Activated CD4-positive, alpha-beta memory T cell treated with anti-CD3 and anti-CD28 coated beads for 36 hours (primary cell): ENCODE results near the gene KDM4B. TPM values are rescaled to one million over a fixed set of nuclear protein-coding genes. Genes with fewer than 3 reads are reported as not detected.

ENCODE experiments used
- CTCF ChIA-PET: fragments of 350-600 bp; sonication (Branson Sonifier 250); formaldehyde crosslinking; loops from one replicate; lab custom pipeline; 2021; ENCODE audit warnings: antibody characterized with exemption, inconsistent platforms; lab: Charles Lee
- POLR2A ChIA-PET: fragments of 350-600 bp; sonication (Branson Sonifier 250); formaldehyde crosslinking; loops from one replicate; lab custom pipeline; 2021; ENCODE audit warnings: antibody characterized with exemption; lab: Charles Lee
- DNase-seq: peaks from one replicate; pipeline ENCODE4 v3.0.0-alpha.2; 2020
- H3K27ac Mint-ChIP-seq: one replicate; pipeline ENCODE4 v1.8.0; 2021; ENCODE audit warnings: mixed read lengths
- H3K27me3 Mint-ChIP-seq: one replicate; pipeline ENCODE4 v1.8.0; 2021; ENCODE audit warnings: mixed read lengths
- H3K36me3 Mint-ChIP-seq: one replicate; pipeline ENCODE4 v1.8.0; 2021; ENCODE audit warnings: mixed read lengths
- H3K4me1 Mint-ChIP-seq: one replicate; pipeline ENCODE4 v1.8.0; 2021; ENCODE audit warnings: low read depth, mixed read lengths
- H3K4me3 Mint-ChIP-seq: one replicate; pipeline ENCODE4 v1.8.0; 2021; ENCODE audit warnings: mild to moderate bottlenecking, mixed read lengths
- H3K9me3 Mint-ChIP-seq: one replicate; pipeline ENCODE4 v1.8.0; 2021; ENCODE audit warnings: mixed read lengths
- intact Hi-C: fragments of 100-400 bp; cut with micrococcal nuclease; formaldehyde crosslinking; loops from one replicate; pipeline ENCODE4 v1.15.1; 2023
- total RNA-seq, 2 experiments: library from RNA; stranded (reverse); gene quantifications; one replicate each; pipeline ENCODE4 v1.2.3, GENCODE V29; 2021

The KDM4B gene
- total RNA-seq, 2 experiments from 2014 or later, result 19.2 to 20.6 TPM

- no peaks in the 10 kb centered on the region for H3K4me1 Mint-ChIP-seq
- intact Hi-C loops, result no loop called here
- DNase-seq, result no peak
- H3K4me3 Mint-ChIP-seq, result no peak overlapping the region
- ChIA-PET CTCF (interaction anchor here (0.6 kb wide), 2 partner anchors 10 to 143 kb away, joined by 3 to 5 read pairs; no protein-coding TSS in a partner anchor), POLR2A (no interaction called here)
- no peaks in the 10 kb centered on the region for H3K36me3 Mint-ChIP-seq
- H3K27ac Mint-ChIP-seq, result no peak overlapping the region
- no peaks in the 10 kb centered on the region for H3K9me3 Mint-ChIP-seq
- H3K27me3 Mint-ChIP-seq, result no peaks in the 10 kb centered on the region
These were observed 209.0 kb downstream of the KDM4B start for GRCh38 chr19:5177745-5178450.

- CTCF ChIA-PET, result interaction anchor here (0.6 to 1.4 kb wide), 2 partner anchors 8 to 144 kb away, joined by 4 to 5 read pairs; no protein-coding TSS in a partner anchor
- H3K4me1 Mint-ChIP-seq, result no peaks in the 10 kb centered on the region
- no peaks in the 10 kb centered on the region for H3K36me3 Mint-ChIP-seq
- DNase-seq, result no peak
- intact Hi-C loops, result no loop called here
- H3K27me3 Mint-ChIP-seq, result no peaks in the 10 kb centered on the region
- no peak overlapping the region for H3K4me3 Mint-ChIP-seq
- no peak overlapping the region for H3K27ac Mint-ChIP-seq
- POLR2A ChIA-PET, result no interaction called here
- no peaks in the 10 kb centered on the region for H3K9me3 Mint-ChIP-seq
These were observed 209.9 kb downstream of the KDM4B start for GRCh38 chr19:5178841-5179240.

DNA sequence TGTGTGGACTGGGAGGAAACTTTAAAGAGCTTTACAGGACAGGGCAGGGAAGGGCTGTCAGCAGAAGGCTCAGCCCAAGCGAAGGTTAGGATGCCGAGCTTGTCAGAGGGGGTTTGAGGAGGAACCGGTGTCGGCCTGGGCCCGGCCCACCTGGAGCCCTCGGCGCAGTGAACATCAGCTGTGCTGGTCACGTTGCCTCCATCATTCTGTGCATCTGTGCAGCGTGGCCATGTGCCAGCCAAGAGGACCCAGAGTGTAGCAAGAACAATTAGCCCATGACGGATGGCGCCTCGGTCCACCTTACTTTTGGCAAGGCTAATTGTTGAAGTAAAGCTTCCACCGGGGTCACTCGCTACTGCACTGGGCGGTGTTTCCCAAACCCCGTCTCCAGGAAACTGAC, 210.3 kb downstream of the KDM4B start:
- ChIA-PET POLR2A (no interaction called here), CTCF (interaction anchor here (1.4 kb wide), 1 partner anchor 8 kb away, joined by 4 read pairs; no protein-coding TSS in a partner anchor)
- no peak overlapping the region for H3K27ac Mint-ChIP-seq
- intact Hi-C loops, result no loop called here
- DNase-seq, result no peak
- no peaks in the 10 kb centered on the region for H3K27me3 Mint-ChIP-seq
- no peaks in the 10 kb centered on the region for H3K9me3 Mint-ChIP-seq
- H3K4me3 Mint-ChIP-seq, result no peak overlapping the region
- no peaks in the 10 kb centered on the region for H3K4me1 Mint-ChIP-seq
- H3K36me3 Mint-ChIP-seq, result no peaks in the 10 kb centered on the region

DNA sequence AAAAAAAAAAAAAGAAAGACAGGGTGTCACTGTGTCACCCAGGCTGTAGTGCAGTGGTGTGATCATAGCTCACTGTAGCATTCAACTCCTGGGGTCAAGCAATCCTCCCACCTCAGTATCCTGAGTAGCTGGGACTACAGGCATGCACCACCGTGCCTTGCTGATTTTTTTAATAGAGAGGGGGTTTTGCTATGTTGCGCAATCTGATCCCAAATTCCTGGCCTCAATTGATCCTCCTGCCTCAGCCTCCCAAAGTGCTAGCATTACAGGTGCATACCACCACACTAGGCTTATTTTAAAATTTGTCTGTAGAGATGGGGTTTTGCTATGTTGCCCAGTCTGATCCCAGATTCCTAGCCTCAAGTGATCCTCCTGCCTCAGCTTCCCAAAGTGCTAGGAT, 212.4 kb downstream of the KDM4B start:
- DNase-seq, result no peak
- Mint-ChIP-seq H3K9me3 (no peaks in the 10 kb centered on the region), H3K4me3 (no peak overlapping the region), H3K27me3 (peaks cover 4% of the 10 kb centered on the region), H3K36me3 (no peaks in the 10 kb centered on the region), H3K27ac (no peak overlapping the region), H3K4me1 (no peaks in the 10 kb centered on the region)
- intact Hi-C loops, result no loop called here
- POLR2A ChIA-PET, result no interaction called here
- CTCF ChIA-PET, result no interaction called here

- Mint-ChIP-seq H3K27me3 (peaks cover 4% of the 10 kb centered on the region), H3K4me3 (no peak overlapping the region), H3K36me3 (no peaks in the 10 kb centered on the region), H3K9me3 (no peaks in the 10 kb centered on the region), H3K4me1 (no peaks in the 10 kb centered on the region), H3K27ac (no peak overlapping the region)
- intact Hi-C loops, result no loop called here
- CTCF ChIA-PET, result no interaction called here
- POLR2A ChIA-PET, result no interaction called here
- DNase-seq, result no peak
These were observed 213.8 kb downstream of the KDM4B start for GRCh38 chr19:5182751-5183150.

GRCh38 chr19:5183616-5184015, 214.7 kb downstream of the KDM4B start:
- CTCF ChIA-PET, result no interaction called here

GRCh38 chr19:5184930-5185329, 216.0 kb downstream of the KDM4B start:
- CTCF ChIA-PET, result no interaction called here
- POLR2A ChIA-PET, result no interaction called here
- Mint-ChIP-seq H3K36me3 (no peaks in the 10 kb centered on the region), H3K9me3 (no peaks in the 10 kb centered on the region), H3K27me3 (peaks cover 8% of the 10 kb centered on the region), H3K4me1 (no peaks in the 10 kb centered on the region), H3K27ac (no peak overlapping the region), H3K4me3 (no peak overlapping the region)
- no peak for DNase-seq
- intact Hi-C loops, result no loop called here

More at GRCh38 chr19:5183616-5184015, 214.7 kb downstream of the KDM4B start:
- POLR2A ChIA-PET, result no interaction called here
- Mint-ChIP-seq H3K4me1 (no peaks in the 10 kb centered on the region), H3K27me3 (peaks cover 7% of the 10 kb centered on the region), H3K4me3 (no peak overlapping the region), H3K27ac (no peak overlapping the region), H3K9me3 (no peaks in the 10 kb centered on the region), H3K36me3 (no peaks in the 10 kb centered on the region)
- DNase-seq, result no peak
- intact Hi-C loops, result no loop called here

DNA sequence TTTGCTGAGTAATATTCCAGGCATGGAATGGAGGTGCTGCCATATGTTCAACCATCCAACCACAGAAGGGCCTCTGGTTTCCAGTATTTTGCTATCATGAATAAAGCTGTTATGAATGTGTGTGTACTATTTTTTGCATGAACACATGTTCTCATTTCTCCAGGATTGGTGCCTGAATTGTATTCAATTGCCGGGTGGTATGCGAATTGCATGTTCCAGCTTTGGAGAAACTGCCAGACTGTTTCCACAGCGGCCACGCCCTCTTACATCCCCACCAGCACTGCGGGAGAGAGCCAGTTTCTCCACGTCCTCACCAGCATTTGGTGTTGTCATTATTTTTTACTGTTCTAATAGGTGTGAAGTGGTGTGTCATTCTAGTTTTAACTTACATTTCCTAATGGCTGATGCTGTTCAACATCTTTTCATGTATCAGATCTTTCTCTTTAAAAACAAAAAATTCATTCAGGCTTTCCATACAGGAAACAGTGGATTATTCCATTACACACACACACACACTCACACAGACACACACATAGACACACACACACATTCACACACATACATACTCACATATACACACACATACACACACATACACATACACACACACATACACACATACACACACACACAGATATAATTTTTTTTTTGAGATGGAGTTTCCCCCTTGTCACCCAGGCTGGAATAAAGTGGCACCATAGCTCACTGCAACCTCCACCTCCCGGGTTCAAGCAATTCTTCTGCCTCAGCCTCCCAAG, 217.6 kb downstream of the KDM4B start:
- ChIA-PET CTCF (no interaction called here), POLR2A (no interaction called here)
- intact Hi-C loops, result no loop called here
- H3K27me3 Mint-ChIP-seq, result peaks cover 8% of the 10 kb centered on the region
- no peaks in the 10 kb centered on the region for H3K36me3 Mint-ChIP-seq
- H3K4me1 Mint-ChIP-seq, result no peaks in the 10 kb centered on the region
- H3K9me3 Mint-ChIP-seq, result peaks cover 2% of the 10 kb centered on the region
- no peak overlapping the region for H3K4me3 Mint-ChIP-seq
- no peak for DNase-seq
- no peak overlapping the region for H3K27ac Mint-ChIP-seq

DNA sequence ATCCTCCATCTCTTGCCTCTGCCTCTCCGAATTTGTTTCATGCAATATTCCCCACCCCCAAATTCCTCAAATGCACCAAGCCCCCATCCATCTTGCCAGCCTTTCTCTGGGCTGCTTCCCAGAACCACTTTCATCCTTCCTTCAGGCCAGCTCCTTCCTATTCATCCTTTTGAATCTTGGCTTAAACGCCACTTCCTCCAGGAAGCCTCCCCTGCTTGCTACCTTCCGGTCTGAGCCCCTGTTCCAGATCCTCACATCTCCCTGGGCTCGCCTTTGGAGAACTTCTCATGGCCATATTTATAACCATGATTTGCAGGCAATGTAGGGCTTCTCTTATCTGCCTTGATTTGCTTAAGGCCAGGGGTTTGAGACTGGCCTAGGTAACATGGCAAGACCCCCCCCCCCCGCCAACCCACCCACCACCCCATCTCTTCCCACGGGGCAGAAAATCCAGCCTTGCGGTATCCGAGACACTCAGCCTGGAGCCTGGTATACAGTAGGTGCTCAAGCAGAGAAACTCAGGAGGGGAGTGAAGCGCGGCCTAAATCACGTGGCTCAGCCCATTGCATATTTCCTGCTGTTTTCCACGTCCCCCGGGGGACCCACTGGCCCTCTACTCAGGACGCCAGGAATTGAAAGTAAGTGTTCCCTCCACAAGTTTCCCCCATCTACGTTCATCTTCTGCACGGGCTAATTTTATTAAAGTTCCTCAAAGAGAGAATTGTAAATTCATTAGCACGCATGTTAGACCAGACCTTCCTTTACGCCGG, 219.8 kb downstream of the KDM4B start:
- Mint-ChIP-seq H3K36me3 (no peaks in the 10 kb centered on the region), H3K27me3 (peaks cover 8% of the 10 kb centered on the region), H3K4me1 (no peaks in the 10 kb centered on the region), H3K4me3 (no peak overlapping the region), H3K9me3 (peaks cover 2% of the 10 kb centered on the region), H3K27ac (no peak overlapping the region)
- ChIA-PET POLR2A (no interaction called here), CTCF (interaction anchor here (1.2 kb wide), 1 partner anchor 17 kb away, joined by 3 read pairs; no protein-coding TSS in a partner anchor)
- no peak for DNase-seq
- intact Hi-C loops, result no loop called here

DNA sequence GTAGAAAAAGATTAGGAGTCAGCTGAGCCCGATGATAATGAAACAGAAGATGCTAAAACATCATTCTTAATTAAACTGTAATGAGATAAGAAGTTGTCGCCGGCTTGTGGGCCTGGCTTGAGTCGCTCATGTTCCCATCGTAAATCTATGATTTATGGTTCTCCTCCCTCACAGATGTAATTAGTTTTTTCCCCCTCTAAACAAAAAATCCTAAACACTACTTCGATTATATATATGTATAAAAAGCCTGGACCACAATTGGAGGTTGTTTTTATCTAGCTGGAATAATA, 220.3 kb downstream of the KDM4B start:
- intact Hi-C loops, result no loop called here
- Mint-ChIP-seq H3K27me3 (peaks cover 8% of the 10 kb centered on the region), H3K9me3 (peaks cover 2% of the 10 kb centered on the region), H3K4me3 (no peak overlapping the region), H3K36me3 (no peaks in the 10 kb centered on the region), H3K4me1 (no peaks in the 10 kb centered on the region), H3K27ac (no peak overlapping the region)
- CTCF ChIA-PET, result interaction anchor here (1.2 kb wide), 1 partner anchor 17 kb away, joined by 3 read pairs; no protein-coding TSS in a partner anchor
- POLR2A ChIA-PET, result no interaction called here
- DNase-seq, result no peak

GRCh38 chr19:5191091-5191490, 222.2 kb downstream of the KDM4B start:
- Mint-ChIP-seq H3K36me3 (no peaks in the 10 kb centered on the region), H3K4me3 (no peak overlapping the region), H3K27ac (no peak overlapping the region), H3K4me1 (no peaks in the 10 kb centered on the region), H3K27me3 (peaks cover 3% of the 10 kb centered on the region), H3K9me3 (peaks cover 2% of the 10 kb centered on the region)
- CTCF ChIA-PET, result no interaction called here
- POLR2A ChIA-PET, result no interaction called here
- intact Hi-C loops, result no loop called here
- DNase-seq, result no peak

DNA sequence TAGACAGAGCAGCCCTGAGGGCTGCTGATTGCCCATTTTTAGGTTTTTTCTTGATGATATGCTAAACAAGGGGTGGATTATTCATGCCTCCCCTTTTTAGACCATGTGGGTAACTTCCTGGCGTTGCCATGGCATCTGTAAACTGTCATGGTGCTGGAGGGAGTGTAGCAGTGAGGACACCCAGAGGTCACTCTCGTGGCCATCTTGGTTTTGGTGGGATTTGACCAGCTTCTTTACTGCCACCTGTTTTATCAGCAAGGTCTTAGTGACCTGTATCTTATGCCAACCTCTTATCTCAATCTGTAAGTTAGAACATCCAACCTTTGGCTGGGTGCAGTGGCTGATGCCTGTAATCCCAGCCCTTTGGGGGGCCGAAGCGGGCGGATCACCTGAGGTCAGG, 223.7 kb downstream of the KDM4B start:
- H3K27me3 Mint-ChIP-seq, result peaks cover 3% of the 10 kb centered on the region
- H3K4me3 Mint-ChIP-seq, result no peak overlapping the region
- no peak for DNase-seq
- no peaks in the 10 kb centered on the region for H3K4me1 Mint-ChIP-seq
- no peak overlapping the region for H3K27ac Mint-ChIP-seq
- intact Hi-C loops, result no loop called here
- ChIA-PET CTCF (no interaction called here), POLR2A (no interaction called here)
- H3K36me3 Mint-ChIP-seq, result no peaks in the 10 kb centered on the region
- peaks cover 2% of the 10 kb centered on the region for H3K9me3 Mint-ChIP-seq
